Neural progenitor cell (in vitro differentiated cells): ENCODE results near the gene ZDHHC14. TPM values are rescaled to one million over a fixed set of nuclear protein-coding genes. Genes with fewer than 3 reads are reported as not detected.

Experiments
- DNase-seq: peaks from one replicate; pipeline ENCODE4 v3.0.0-alpha.2; 2016; ENCODE audit warnings: low spot score
- H2AFZ ChIP-seq: fragments of 200-600 bp; sonication (generic); replicated peaks from 2 replicates; pipeline ENCODE4 v1.6.1; 2016; ENCODE audit warnings: antibody characterized with exemption
- H3F3A ChIP-seq: fragments of 200-600 bp; sonication (generic); 2 replicates; pipeline ENCODE4 v1.6.1; 2016; ENCODE audit warnings: antibody characterized with exemption, low read depth
- H3K27ac ChIP-seq: fragments of 200-600 bp; sonication (generic); 2 replicates; pipeline ENCODE4 v1.5.1; 2016; ENCODE audit warnings: mild to moderate bottlenecking
- H3K27me3 ChIP-seq: fragments of 200-600 bp; sonication (generic); 2 replicates; pipeline ENCODE4 v1.6.1; 2016; ENCODE audit warnings: mild to moderate bottlenecking, moderate library complexity
- H3K36me3 ChIP-seq: fragments of 200-600 bp; sonication (generic); 2 replicates; pipeline ENCODE4 v1.5.1; 2016
- H3K4me1 ChIP-seq: fragments of 200-600 bp; sonication (generic); 2 replicates; pipeline ENCODE4 v1.6.1; 2016; ENCODE audit warnings: mixed run types
- H3K4me2 ChIP-seq: fragments of 200-600 bp; sonication (generic); 2 replicates; pipeline ENCODE4 v1.6.1; 2016
- H3K4me3 ChIP-seq: fragments of 200-600 bp; sonication (generic); 2 replicates; pipeline ENCODE4 v1.5.1; 2016
- H3K79me2 ChIP-seq: fragments of 200-600 bp; sonication (generic); 2 replicates; pipeline ENCODE4 v1.6.1; 2016; ENCODE audit warnings: low read depth
- H3K9ac ChIP-seq: fragments of 200-600 bp; sonication (generic); 2 replicates; pipeline ENCODE4 v1.6.1; 2016
- H3K9me3 ChIP-seq: fragments of 200-600 bp; sonication (generic); 2 replicates; pipeline ENCODE4 v1.5.1; 2016; ENCODE audit warnings: low read depth
- H4K20me1 ChIP-seq: fragments of 200-600 bp; sonication (generic); 2 replicates; pipeline ENCODE4 v1.6.1; 2016; ENCODE audit warnings: low read depth
- H3K27ac Mint-ChIP-seq: 3 replicates; pipeline ENCODE4 v1.8.0; 2021; ENCODE audit warnings: mixed read lengths
- H3K27me3 Mint-ChIP-seq: 2 replicates; pipeline ENCODE4 v1.8.0; 2022; ENCODE audit warnings: low read depth, mild to moderate bottlenecking, inconsistent platforms, moderate library complexity, mixed read lengths; ENCODE audit not compliant: insufficient read depth
- H3K36me3 Mint-ChIP-seq: 3 replicates; pipeline ENCODE4 v1.8.0; 2021; ENCODE audit warnings: mixed read lengths
- H3K4me1 Mint-ChIP-seq: 3 replicates; pipeline ENCODE4 v1.8.0; 2021; ENCODE audit warnings: mixed read lengths
- H3K4me3 Mint-ChIP-seq: 3 replicates; pipeline ENCODE4 v1.8.0; 2021; ENCODE audit warnings: mild to moderate bottlenecking, moderate library complexity, mixed read lengths
- H3K9me3 Mint-ChIP-seq: 3 replicates; pipeline ENCODE4 v1.8.0; 2020; ENCODE audit warnings: mixed read lengths
- CTCF ChIP-seq: fragments of 200-600 bp; sonication (generic); IDR thresholded peaks from 2 replicates; pipeline ENCODE4 v1.5.1; 2017; ENCODE audit warnings: antibody characterized with exemption, mild to moderate bottlenecking
- EZH2 ChIP-seq: fragments of 200-600 bp; sonication (generic); IDR thresholded peaks from 2 replicates; pipeline ENCODE4 v1.6.1; 2017; ENCODE audit warnings: antibody characterized with exemption, mild to moderate bottlenecking, moderate library complexity
- EZH2phosphoT487 ChIP-seq: fragments of 200-600 bp; sonication (generic); IDR thresholded peaks from 2 replicates; pipeline ENCODE4 v1.6.1; 2017; ENCODE audit warnings: antibody characterized with exemption
- total RNA-seq: library from RNA; depleted of rRNA; stranded (reverse); fragments of >200 nt; gene quantifications from 2 replicates; pipeline ENCODE4 v1.2.3, GENCODE V29; 2015; ENCODE audit warnings: low replicate concordance

The ZDHHC14 gene
- total RNA-seq, 1 donor from 2014 or later: 14.5 TPM

GRCh38 chr6:157492249-157492648 is 111.3 kb downstream of the ZDHHC14 start:
- peak overlapping the region; percentile 70 for H3K27ac Mint-ChIP-seq
- no peak overlapping the region for H3K27ac ChIP-seq
- no peak overlapping the region for H3K4me3 ChIP-seq
- H3K9ac ChIP-seq: no peak overlapping the region
- no peaks in the 10 kb centered on the region for H3K9me3 ChIP-seq
- H2AFZ ChIP-seq: no peak overlapping the region
- no peaks in the 10 kb centered on the region for H3K79me2 ChIP-seq
- no peak overlapping the region for H3K4me3 Mint-ChIP-seq
- no peaks in the 10 kb centered on the region for H3F3A ChIP-seq
- no peaks in the 10 kb centered on the region for H4K20me1 ChIP-seq
- H3K4me2 ChIP-seq: no peak overlapping the region
- H3K27me3 ChIP-seq: no peaks in the 10 kb centered on the region
- H3K4me1 Mint-ChIP-seq: peaks cover 20% of the 10 kb centered on the region
- peaks cover 28% of the 10 kb centered on the region for H3K4me1 ChIP-seq
- H3K27me3 Mint-ChIP-seq: no peaks in the 10 kb centered on the region
- peaks cover 5% of the 10 kb centered on the region for H3K36me3 Mint-ChIP-seq
- TF ChIP-seq EZH2 (no peak), CTCF (no peak), EZH2phosphoT487 (no peak)
- no peak for DNase-seq
- peaks cover 6% of the 10 kb centered on the region for H3K9me3 Mint-ChIP-seq
- no peaks in the 10 kb centered on the region for H3K36me3 ChIP-seq

GRCh38 chr6:157492741-157493140 is 111.8 kb downstream of the ZDHHC14 start:
- Histone ChIP-seq H4K20me1 (no peaks in the 10 kb centered on the region), H3K9ac (no peak overlapping the region), H3K4me3 (no peak overlapping the region), H3K36me3 (no peaks in the 10 kb centered on the region), H3K27me3 (no peaks in the 10 kb centered on the region), H3K27ac (no peak overlapping the region), H2AFZ (no peak overlapping the region), H3K79me2 (no peaks in the 10 kb centered on the region), H3K4me1 (peaks cover 28% of the 10 kb centered on the region), H3F3A (no peaks in the 10 kb centered on the region), H3K4me2 (no peak overlapping the region), H3K9me3 (no peaks in the 10 kb centered on the region)
- TF ChIP-seq EZH2 (no peak), CTCF (no peak), EZH2phosphoT487 (no peak)
- DNase-seq: no peak
- H3K4me3 Mint-ChIP-seq: no peak overlapping the region
- no peaks in the 10 kb centered on the region for H3K27me3 Mint-ChIP-seq
- peaks cover 20% of the 10 kb centered on the region for H3K4me1 Mint-ChIP-seq
- peaks cover 8% of the 10 kb centered on the region for H3K36me3 Mint-ChIP-seq
- H3K27ac Mint-ChIP-seq: peak overlapping the region; percentile 70
- peaks cover 6% of the 10 kb centered on the region for H3K9me3 Mint-ChIP-seq

- Mint-ChIP-seq H3K36me3 (peaks cover 8% of the 10 kb centered on the region), H3K27me3 (no peaks in the 10 kb centered on the region), H3K4me1 (peaks cover 19% of the 10 kb centered on the region), H3K27ac (no peak overlapping the region), H3K4me3 (no peak overlapping the region), H3K9me3 (peaks cover 6% of the 10 kb centered on the region)
- Histone ChIP-seq H3K4me2 (no peak overlapping the region), H3F3A (no peaks in the 10 kb centered on the region), H3K27me3 (no peaks in the 10 kb centered on the region), H3K4me1 (peaks cover 25% of the 10 kb centered on the region), H3K27ac (no peak overlapping the region), H2AFZ (no peak overlapping the region), H3K9me3 (no peaks in the 10 kb centered on the region), H3K4me3 (no peak overlapping the region), H3K9ac (no peak overlapping the region), H3K36me3 (no peaks in the 10 kb centered on the region), H3K79me2 (no peaks in the 10 kb centered on the region), H4K20me1 (no peaks in the 10 kb centered on the region)
- no peak for DNase-seq
- TF ChIP-seq EZH2 (no peak), EZH2phosphoT487 (no peak)
Measured at GRCh38 chr6:157493173-157493572, 112.2 kb downstream of the ZDHHC14 start.

- no peak overlapping the region for H2AFZ ChIP-seq
- Mint-ChIP-seq H3K27ac (no peak overlapping the region), H3K9me3 (peaks cover 6% of the 10 kb centered on the region), H3K36me3 (peaks cover 8% of the 10 kb centered on the region), H3K4me3 (no peak overlapping the region), H3K27me3 (no peaks in the 10 kb centered on the region), H3K4me1 (peaks cover 16% of the 10 kb centered on the region)
- no peak overlapping the region for H3K9ac ChIP-seq
- DNase-seq: no peak
- H3K27me3 ChIP-seq: no peaks in the 10 kb centered on the region
- no peaks in the 10 kb centered on the region for H3K79me2 ChIP-seq
- no peaks in the 10 kb centered on the region for H3K9me3 ChIP-seq
- TF ChIP-seq EZH2 (no peak), EZH2phosphoT487 (no peak), CTCF (no peak)
- no peak overlapping the region for H3K4me2 ChIP-seq
- peaks cover 21% of the 10 kb centered on the region for H3K4me1 ChIP-seq
- no peak overlapping the region for H3K4me3 ChIP-seq
- no peak overlapping the region for H3K27ac ChIP-seq
- H4K20me1 ChIP-seq: no peaks in the 10 kb centered on the region
- no peaks in the 10 kb centered on the region for H3F3A ChIP-seq
- H3K36me3 ChIP-seq: no peaks in the 10 kb centered on the region
Measured at GRCh38 chr6:157493576-157493975, 112.6 kb downstream of the ZDHHC14 start.
